Cardiac muscle cell (in vitro differentiated cells and primary cell): Measurements from ENCODE around the gene SEL1L3. TPM values are rescaled to one million over a fixed set of nuclear protein-coding genes. Genes with fewer than 3 reads are reported as not detected.

Experiments
- DNase-seq, 2 donors: peaks; one replicate each; pipeline versions ENCODE4 v3.0.0 to v3.0.0-alpha.2; 2010 to 2017; ENCODE audit warnings: low read depth in 1 of 2, low spot score in 1 of 2
- H3K27ac ChIP-seq: fragments of 200-600 bp; sonication (generic); 2 replicates; pipeline ENCODE4 v1.5.1; 2016
- H3K27me3 ChIP-seq: fragments of 200-600 bp; sonication (generic); 2 replicates; pipeline ENCODE4 v1.6.0; 2016; ENCODE audit warnings: control low read depth
- H3K36me3 ChIP-seq: fragments of 200-600 bp; sonication (generic); 2 replicates; pipeline ENCODE4 v1.5.1; 2016; ENCODE audit warnings: control low read depth
- H3K4me1 ChIP-seq: fragments of 200-600 bp; sonication (generic); 2 replicates; pipeline ENCODE4 v1.8.1; 2017; ENCODE audit warnings: low read depth, mild to moderate bottlenecking, mixed run types
- H3K4me3 ChIP-seq: fragments of 200-600 bp; sonication (generic); 2 replicates; pipeline ENCODE4 v1.5.1; 2016; ENCODE audit warnings: mild to moderate bottlenecking
- H3K9me3 ChIP-seq: fragments of 200-600 bp; sonication (generic); 2 replicates; pipeline ENCODE4 v1.5.1; 2017; ENCODE audit warnings: low read depth, mild to moderate bottlenecking, control low read depth
- CTCF ChIP-seq: IDR thresholded peaks from 2 replicates; pipeline ENCODE4 v1.5.1; 2012; ENCODE audit warnings: low read depth, mild to moderate bottlenecking, low read length
- polyA plus RNA-seq: library from polyadenylated mRNA; unstranded; fragments of >200 nt; fragmentation: Nextera tagmentation; extraction: Ambion mirVana; gene quantifications from 2 replicates; pipeline ENCODE4 v1.2.1, GENCODE V29; 2016
- total RNA-seq: library from RNA; depleted of rRNA; stranded (reverse); fragments of >200 nt; gene quantifications from 2 replicates; pipeline ENCODE4 v1.2.3, GENCODE V29; 2016

The SEL1L3 gene
- total and polyA plus RNA-seq, 2 experiments from 2014 or later = 4.9 to 5.3 TPM

- Histone ChIP-seq H3K4me3 (no peak overlapping the region), H3K4me1 (no peaks in the 10 kb centered on the region), H3K9me3 (no peaks in the 10 kb centered on the region), H3K27me3 (no peaks in the 10 kb centered on the region), H3K36me3 (no peaks in the 10 kb centered on the region), H3K27ac (no peak overlapping the region)
- TF ChIP-seq CTCF = no peak
- DNase-seq = no peak
Measured at GRCh38 chr4:25795091-25795490, 67.7 kb downstream of the SEL1L3 start.

GRCh38 chr4:25792876-25793275, 69.9 kb downstream of the SEL1L3 start:
- no peaks in the 10 kb centered on the region for H3K36me3 ChIP-seq
- no peaks in the 10 kb centered on the region for H3K9me3 ChIP-seq
- no peak overlapping the region for H3K4me3 ChIP-seq
- no peak for TF ChIP-seq CTCF
- H3K4me1 ChIP-seq = no peaks in the 10 kb centered on the region
- H3K27ac ChIP-seq = no peak overlapping the region
- H3K27me3 ChIP-seq = no peaks in the 10 kb centered on the region
- no peak for DNase-seq

- peak; percentile 29 to 47 for DNase-seq
- H3K4me3 ChIP-seq = no peak overlapping the region
- H3K27ac ChIP-seq = no peak overlapping the region
- H3K27me3 ChIP-seq = no peaks in the 10 kb centered on the region
- H3K36me3 ChIP-seq = no peaks in the 10 kb centered on the region
- H3K9me3 ChIP-seq = no peaks in the 10 kb centered on the region
- H3K4me1 ChIP-seq = no peaks in the 10 kb centered on the region
- TF ChIP-seq CTCF = peak; percentile 39
Measured at GRCh38 chr4:25792200-25792791, 70.5 kb downstream of the SEL1L3 start.

GRCh38 chr4:25790024-25790423, 72.8 kb downstream of the SEL1L3 start:
- H3K9me3 ChIP-seq = no peaks in the 10 kb centered on the region
- H3K4me1 ChIP-seq = no peaks in the 10 kb centered on the region
- no peaks in the 10 kb centered on the region for H3K27me3 ChIP-seq
- DNase-seq = no peak
- TF ChIP-seq CTCF = no peak
- H3K36me3 ChIP-seq = no peaks in the 10 kb centered on the region
- no peak overlapping the region for H3K27ac ChIP-seq
- H3K4me3 ChIP-seq = no peak overlapping the region

- H3K4me1 ChIP-seq = no peaks in the 10 kb centered on the region
- H3K27ac ChIP-seq = no peak overlapping the region
- no peak for TF ChIP-seq CTCF
- no peaks in the 10 kb centered on the region for H3K9me3 ChIP-seq
- no peaks in the 10 kb centered on the region for H3K36me3 ChIP-seq
- H3K27me3 ChIP-seq = no peaks in the 10 kb centered on the region
- no peak for DNase-seq
- no peak overlapping the region for H3K4me3 ChIP-seq
Measured at GRCh38 chr4:25788703-25789238, 74.0 kb downstream of the SEL1L3 start.
